ENCODE data around the gene MAU2.

Gene MAU2

DNA sequence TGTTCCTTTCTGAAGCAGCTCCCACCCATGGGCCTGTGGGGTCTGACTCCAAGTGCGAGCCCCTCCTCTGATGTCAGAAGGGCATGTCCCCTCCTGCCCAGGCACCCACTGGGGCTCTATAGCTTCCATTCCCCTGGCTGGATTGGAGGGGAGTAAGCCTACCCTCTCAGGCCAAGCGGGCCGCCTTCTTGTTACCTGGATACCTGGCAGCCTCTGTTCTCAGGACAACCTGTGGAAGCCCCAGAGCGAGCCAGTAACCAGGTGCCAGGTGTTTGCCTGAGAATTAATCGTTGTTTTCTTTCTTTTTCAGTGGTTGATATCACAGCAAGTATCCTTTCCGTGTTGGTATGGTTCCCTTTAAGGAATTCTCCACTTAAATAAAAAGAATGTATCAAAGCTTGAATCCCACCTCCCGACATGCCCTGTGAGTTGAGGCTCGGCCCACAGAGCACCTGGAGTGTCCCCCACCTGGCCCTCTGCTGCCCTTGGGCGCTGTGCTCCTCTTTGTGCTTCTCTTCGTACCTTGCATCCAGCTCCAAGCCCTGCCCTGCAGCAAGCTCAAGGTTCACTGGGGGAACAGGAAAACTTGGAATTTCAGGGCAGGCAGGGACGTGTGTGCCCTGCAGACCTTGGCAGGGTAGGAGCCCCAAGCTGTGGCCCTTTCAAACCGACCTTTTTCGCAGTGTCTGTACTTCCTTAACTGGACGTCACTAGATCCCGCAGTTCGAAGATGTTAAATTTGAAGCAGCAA is 15.0 kb downstream of the MAU2 start:
- Histone ChIP-seq H3K9me3 (ENCODE audit: insufficient read depth, low read length) (no peaks in the 10 kb centered on the region), H4K20me1 (ENCODE audit: insufficient read depth, low read length) (0 out of 2 replicates have a peak, but pooled peaks cover 15% of the 10 kb centered on the region), H3K79me2 (ENCODE audit: low read length) (peaks cover 3% of the 10 kb centered on the region; the same call in 1 of the 2 replicates), H3K4me3 (ENCODE audit: low read length) (no peak overlapping the region), H3K27me3 (ENCODE audit: low read depth, low read length) (no peaks in the 10 kb centered on the region), H3K36me3 (replicated peaks; ENCODE audit: low read depth, low read length) (peaks cover 37% of the 10 kb centered on the region), H3K4me1 (ENCODE audit: low read length) (peaks cover 5% of the 10 kb centered on the region), H3K9ac (ENCODE audit: low read length) (no peak overlapping the region), H2AFZ (ENCODE audit: low read depth, low read length) (no peak overlapping the region), H3K27ac (ENCODE audit: low read length) (no peak overlapping the region), H3K4me2 (ENCODE audit: low read length) (no peak overlapping the region)
- TF ChIP-seq, protein P1, sequence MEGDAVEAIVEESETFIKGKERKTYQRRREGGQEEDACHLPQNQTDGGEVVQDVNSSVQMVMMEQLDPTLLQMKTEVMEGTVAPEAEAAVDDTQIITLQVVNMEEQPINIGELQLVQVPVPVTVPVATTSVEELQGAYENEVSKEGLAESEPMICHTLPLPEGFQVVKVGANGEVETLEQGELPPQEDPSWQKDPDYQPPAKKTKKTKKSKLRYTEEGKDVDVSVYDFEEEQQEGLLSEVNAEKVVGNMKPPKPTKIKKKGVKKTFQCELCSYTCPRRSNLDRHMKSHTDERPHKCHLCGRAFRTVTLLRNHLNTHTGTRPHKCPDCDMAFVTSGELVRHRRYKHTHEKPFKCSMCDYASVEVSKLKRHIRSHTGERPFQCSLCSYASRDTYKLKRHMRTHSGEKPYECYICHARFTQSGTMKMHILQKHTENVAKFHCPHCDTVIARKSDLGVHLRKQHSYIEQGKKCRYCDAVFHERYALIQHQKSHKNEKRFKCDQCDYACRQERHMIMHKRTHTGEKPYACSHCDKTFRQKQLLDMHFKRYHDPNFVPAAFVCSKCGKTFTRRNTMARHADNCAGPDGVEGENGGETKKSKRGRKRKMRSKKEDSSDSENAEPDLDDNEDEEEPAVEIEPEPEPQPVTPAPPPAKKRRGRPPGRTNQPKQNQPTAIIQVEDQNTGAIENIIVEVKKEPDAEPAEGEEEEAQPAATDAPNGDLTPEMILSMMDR (IDR thresholded peaks at IDR 0.05; ENCODE audit: low read depth, low read length): no peak
- TF ChIP-seq EZH2phosphoT487 (IDR thresholded peaks at IDR 0.05; ENCODE audit: low read depth): no peak

DNA sequence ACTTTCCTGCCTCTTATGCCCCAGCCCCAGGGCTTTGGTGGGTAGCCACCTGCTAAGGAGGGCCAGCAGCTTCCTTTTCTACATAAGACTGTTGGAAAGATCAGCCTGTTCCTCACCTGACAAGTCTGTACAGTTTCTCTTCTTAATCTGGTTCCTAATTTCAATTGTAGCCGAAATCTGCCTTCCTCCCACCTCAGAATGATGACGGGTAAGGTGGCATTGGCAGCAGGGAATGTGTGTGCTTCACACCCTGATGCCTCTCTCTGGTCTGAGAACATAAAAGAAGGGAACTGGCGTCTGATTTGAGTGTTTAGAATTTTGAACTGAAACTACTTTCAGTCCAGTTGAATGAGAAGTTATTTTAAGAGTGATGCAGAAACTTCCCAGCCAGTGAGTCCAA is 16.0 kb downstream of the MAU2 start:
- Histone ChIP-seq H3K36me3 (replicated peaks; ENCODE audit: low read depth, low read length) (peaks cover 42% of the 10 kb centered on the region), H3K27me3 (ENCODE audit: low read depth, low read length) (no peaks in the 10 kb centered on the region), H3K79me2 (ENCODE audit: low read length) (peaks cover 3% of the 10 kb centered on the region; the same call in 1 of the 2 replicates), H3K4me1 (ENCODE audit: low read length) (peaks cover 5% of the 10 kb centered on the region), H3K27ac (ENCODE audit: low read length) (peak overlapping the region; percentile 3; the same call in 1 of the 2 replicates), H2AFZ (ENCODE audit: low read depth, low read length) (no peak overlapping the region), H3K9ac (ENCODE audit: low read length) (no peak overlapping the region), H3K4me3 (ENCODE audit: low read length) (no peak overlapping the region), H3K4me2 (ENCODE audit: low read length) (no peak overlapping the region), H4K20me1 (ENCODE audit: insufficient read depth, low read length) (0 out of 2 replicates have a peak, but pooled peaks cover 15% of the 10 kb centered on the region), H3K9me3 (ENCODE audit: insufficient read depth, low read length) (no peaks in the 10 kb centered on the region)
- no peak for TF ChIP-seq EZH2phosphoT487 (IDR thresholded peaks at IDR 0.05; ENCODE audit: low read depth)
- TF ChIP-seq, protein P1 (IDR thresholded peaks at IDR 0.05; ENCODE audit: low read depth, low read length): no peak

DNA sequence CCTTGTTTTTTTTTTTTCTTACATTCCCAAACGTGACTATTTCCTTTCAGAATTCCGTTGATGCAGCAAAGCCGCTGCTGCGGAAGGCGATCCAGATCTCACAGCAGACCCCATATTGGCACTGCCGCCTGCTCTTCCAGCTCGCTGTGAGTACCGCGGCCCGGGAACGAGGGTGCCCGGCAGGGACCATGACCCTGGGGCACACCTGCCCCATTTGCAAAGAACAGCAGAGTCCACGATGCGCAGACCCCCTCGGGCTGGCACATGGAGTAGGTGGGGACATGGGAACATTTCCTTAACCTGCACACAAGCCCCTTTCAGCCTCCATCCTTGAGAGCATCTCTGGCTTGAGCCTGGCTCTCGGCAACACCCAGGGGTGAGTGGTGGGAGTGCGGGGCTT is 16.5 kb downstream of the MAU2 start:
- H3K4me1 ChIP-seq (ENCODE audit: low read length): peaks cover 5% of the 10 kb centered on the region
- no peak overlapping the region for H2AFZ ChIP-seq (ENCODE audit: low read depth, low read length)
- 0 out of 2 replicates have a peak, but pooled peaks cover 15% of the 10 kb centered on the region for H4K20me1 ChIP-seq (ENCODE audit: insufficient read depth, low read length)
- TF ChIP-seq, protein P1 (IDR thresholded peaks at IDR 0.05; ENCODE audit: low read depth, low read length): no peak
- TF ChIP-seq EZH2phosphoT487 (IDR thresholded peaks at IDR 0.05; ENCODE audit: low read depth): no peak
- H3K9ac ChIP-seq (ENCODE audit: low read length): no peak overlapping the region
- H3K27me3 ChIP-seq (ENCODE audit: low read depth, low read length): no peaks in the 10 kb centered on the region
- no peak overlapping the region; the same call in 1 of the 2 replicates for H3K27ac ChIP-seq (ENCODE audit: low read length)
- no peak overlapping the region for H3K4me2 ChIP-seq (ENCODE audit: low read length)
- H3K9me3 ChIP-seq (ENCODE audit: insufficient read depth, low read length): no peaks in the 10 kb centered on the region
- peaks cover 43% of the 10 kb centered on the region for H3K36me3 ChIP-seq (replicated peaks; ENCODE audit: low read depth, low read length)
- no peak overlapping the region for H3K4me3 ChIP-seq (ENCODE audit: low read length)
- H3K79me2 ChIP-seq (ENCODE audit: low read length): peaks cover 3% of the 10 kb centered on the region; the same call in 1 of the 2 replicates

DNA sequence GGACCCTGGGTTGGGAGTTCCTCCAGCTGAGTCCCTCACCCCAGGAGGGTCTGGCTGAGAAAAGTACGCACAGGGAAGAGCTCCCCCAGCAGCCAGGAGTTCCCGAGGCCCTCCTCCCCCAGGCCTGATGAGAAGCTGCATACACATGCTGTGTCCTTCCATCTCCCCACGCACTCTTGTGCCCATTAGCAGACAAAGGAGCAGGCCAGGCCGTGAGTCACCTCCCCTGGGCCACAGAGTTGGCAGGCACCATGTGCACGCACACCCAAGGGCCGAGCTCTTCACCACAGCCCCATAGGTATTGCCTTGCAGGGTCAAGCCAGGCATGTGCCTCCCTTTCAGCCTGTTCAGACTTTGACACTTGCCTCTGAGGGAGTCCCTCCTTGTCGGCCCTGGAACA is 17.5 kb downstream of the MAU2 start:
- Histone ChIP-seq H3K9ac (ENCODE audit: low read length) (no peak overlapping the region), H2AFZ (ENCODE audit: low read depth, low read length) (no peak overlapping the region), H3K27ac (ENCODE audit: low read length) (no peak overlapping the region), H3K4me2 (ENCODE audit: low read length) (no peak overlapping the region), H3K79me2 (ENCODE audit: low read length) (peaks cover 3% of the 10 kb centered on the region; the same call in 1 of the 2 replicates), H3K4me1 (ENCODE audit: low read length) (peaks cover 5% of the 10 kb centered on the region), H3K4me3 (ENCODE audit: low read length) (no peak overlapping the region), H4K20me1 (ENCODE audit: insufficient read depth, low read length) (0 out of 2 replicates have a peak, but pooled peaks cover 15% of the 10 kb centered on the region), H3K27me3 (ENCODE audit: low read depth, low read length) (no peaks in the 10 kb centered on the region), H3K9me3 (ENCODE audit: insufficient read depth, low read length) (no peaks in the 10 kb centered on the region), H3K36me3 (replicated peaks; ENCODE audit: low read depth, low read length) (peaks cover 47% of the 10 kb centered on the region)
- TF ChIP-seq, protein P1 (IDR thresholded peaks at IDR 0.05; ENCODE audit: low read depth, low read length): no peak
- no peak for TF ChIP-seq EZH2phosphoT487 (IDR thresholded peaks at IDR 0.05; ENCODE audit: low read depth)

Data from OCI-LY3 (cell line).